Nucleus accumbens (tissue), 56 donors: ENCODE data around the gene PIK3CG.
"Not testable (repeated sequence)": the region's sequence is repeated elsewhere in the genome, so short reads cannot be mapped to it uniquely, and the experiment has no call there.

Experiments used
- DNase-seq, 56 donors: peaks; one replicate each; lab custom pipeline; 2025; lab: John Stamatoyannopoulos, UW

Gene PIK3CG

GRCh38 chr7:106927536-106927935, 62.5 kb downstream of the PIK3CG start:
- peak in 14 of 56 donors; percentile 1 to 34 (median 14) for DNase-seq

- DNase-seq = not testable (repeated sequence)
Observed at GRCh38 chr7:106929616-106930015, 64.5 kb downstream of the PIK3CG start.

- DNase-seq = no peak
Observed at GRCh38 chr7:106936236-106936635, 71.2 kb downstream of the PIK3CG start.

GRCh38 chr7:106938122-106938521, 73.0 kb downstream of the PIK3CG start:
- DNase-seq = not testable (repeated sequence)

GRCh38 chr7:106938803-106939202, 73.7 kb downstream of the PIK3CG start:
- DNase-seq = no peak

- peak in 1 of 56 donors; percentile 6 for DNase-seq
Observed at GRCh38 chr7:106944035-106944665, 79.1 kb downstream of the PIK3CG start.

GRCh38 chr7:106947244-106947728, 82.2 kb downstream of the PIK3CG start:
- DNase-seq = peak in 14 of 56 donors; percentile 2 to 64 (median 18)

GRCh38 chr7:106952001-106952657, 87.0 kb downstream of the PIK3CG start:
- no peak for DNase-seq

GRCh38 chr7:106952658-106953231, 87.7 kb downstream of the PIK3CG start:
- peak in 16 of 56 donors; percentile 5 to 59 (median 30) for DNase-seq

GRCh38 chr7:106954840-106955239, 89.8 kb downstream of the PIK3CG start:
- no peak for DNase-seq

GRCh38 chr7:106955857-106956256, 90.8 kb downstream of the PIK3CG start:
- not testable (repeated sequence) for DNase-seq
